Posterior cingulate gyrus (tissue), 11 donors: ENCODE measurements around the gene SCAP.
A peak's percentile ranks its signal among the peaks of the same experiment; 100 is the strongest.
"Not testable (repeated sequence)": the region's sequence is repeated elsewhere in the genome, so short reads cannot be mapped to it uniquely, and the experiment has no call there.

Source experiments
- DNase-seq, 10 donors: peaks; one replicate each; pipeline versions ENCODE4 v3.0.0 to v3.0.0-alpha.2; 2020 to 2021; ENCODE audit warnings: mixed read lengths in 3 of 10
- intact Hi-C: fragments of 100-400 bp; cut with DNase I; formaldehyde crosslinking; loops from one replicate; pipeline ENCODE4 v1.15.1; 2023

The SCAP gene

GRCh38 chr3:47475570-47476329 lies at the start of gene SCAP:
TSS of gene SCAP (minus strand) at chr3:47475941. CDS start at chr3:47442993, 32,948 bp downstream.
- peak; percentile 83 to 99 (median 89) for DNase-seq
- intact Hi-C loops: loop anchor here (1.0 to 2.0 kb wide), 4 partner anchors 35 to 95 kb away; partner anchors contain the start of genes ELP6 and PTPN23

GRCh38 chr3:47523310-47524073 lies 47.8 kb upstream of the SCAP start:
- intact Hi-C loops: loop anchor here (2.0 kb wide), 1 partner anchor 141 kb away; no protein-coding TSS in a partner anchor
- DNase-seq: peak in 3 of 10 donors; percentile 5 to 49 (median 25)

GRCh38 chr3:47522082-47522987 lies 46.6 kb upstream of the SCAP start:
- peak; percentile 61 to 97 (median 82) for DNase-seq
- intact Hi-C loops: loop anchor here (1.0 to 2.0 kb wide), 2 partner anchors 142 to 267 kb away; no protein-coding TSS in a partner anchor

GRCh38 chr3:47520756-47521155 lies 45.0 kb upstream of the SCAP start:
- DNase-seq: no peak
- intact Hi-C loops: no loop called here

GRCh38 chr3:47517937-47518336 lies 42.2 kb upstream of the SCAP start:
- DNase-seq: peak in 2 of 10 donors; percentile 4 to 19
- intact Hi-C loops: no loop called here

- peak in 2 of 10 donors; percentile 2 to 9 for DNase-seq
- intact Hi-C loops: no loop called here
These were observed 40.2 kb upstream of the SCAP start for GRCh38 chr3:47515864-47516319.

GRCh38 chr3:47515100-47515499 lies 39.4 kb upstream of the SCAP start:
- DNase-seq: peak in 1 of 10 donors; percentile 4
- intact Hi-C loops: no loop called here

- DNase-seq: peak; percentile 94 to 99 (median 96)
- intact Hi-C loops: loop anchor here (2.0 kb wide), 2 partner anchors 37 to 73 kb away; no protein-coding TSS in a partner anchor
These were observed 37.6 kb upstream of the SCAP start, which contains the start of gene ELP6 for GRCh38 chr3:47513125-47513929. TSS of gene ELP6 (minus strand) at chr3:47513712. CDS start at chr3:47513590, 122 bp downstream.

GRCh38 chr3:47512416-47513124 lies 36.8 kb upstream of the SCAP start:
- DNase-seq: peak in 3 of 10 donors; percentile 71 to 82 (median 82)
- intact Hi-C loops: loop anchor here (2.0 kb wide), 2 partner anchors 36 to 72 kb away; no protein-coding TSS in a partner anchor

- intact Hi-C loops: not testable (repeated sequence)
- DNase-seq: peak in 2 of 10 donors; percentile 7 to 9
These were observed 29.5 kb upstream of the SCAP start for GRCh38 chr3:47505267-47505666.

GRCh38 chr3:47504113-47504512 lies 28.4 kb upstream of the SCAP start:
- peak in 2 of 10 donors; percentile 39 to 67 for DNase-seq
- intact Hi-C loops: no loop called here

- intact Hi-C loops: no loop called here
- peak in 2 of 10 donors; percentile 4 to 12 for DNase-seq
These were observed 27.3 kb upstream of the SCAP start for GRCh38 chr3:47503033-47503432.

- intact Hi-C loops: no loop called here
- peak in 2 of 10 donors; percentile 6 to 53 for DNase-seq
These were observed 21.2 kb upstream of the SCAP start for GRCh38 chr3:47496892-47497291.

GRCh38 chr3:47495886-47496285 lies 20.1 kb upstream of the SCAP start:
- intact Hi-C loops: no loop called here
- peak in 1 of 10 donors; percentile 49 for DNase-seq

GRCh38 chr3:47495111-47495510 lies 19.4 kb upstream of the SCAP start:
- intact Hi-C loops: no loop called here
- peak in 1 of 10 donors; percentile 55 for DNase-seq

GRCh38 chr3:47491777-47492176 lies 16.0 kb upstream of the SCAP start:
- DNase-seq: no peak

GRCh38 chr3:47491186-47491585 lies 15.4 kb upstream of the SCAP start:
- intact Hi-C loops: no loop called here
- no peak for DNase-seq

More at GRCh38 chr3:47491777-47492176, 16.0 kb upstream of the SCAP start:
- intact Hi-C loops: no loop called here

- intact Hi-C loops: no loop called here
- no peak for DNase-seq
These were observed 11.5 kb upstream of the SCAP start for GRCh38 chr3:47487265-47487664.
